ENCODE data around the gene PRKCQ. TPM values are rescaled to one million over a fixed set of nuclear protein-coding genes. Genes with fewer than 3 reads are reported as not detected.

Gene PRKCQ
- total and polyA plus RNA-seq, 2 of the 8 experiments (the other 6 are each of a cell fraction or from before 2014, with no cell fraction given): 9.1 to 22.6 TPM

DNA sequence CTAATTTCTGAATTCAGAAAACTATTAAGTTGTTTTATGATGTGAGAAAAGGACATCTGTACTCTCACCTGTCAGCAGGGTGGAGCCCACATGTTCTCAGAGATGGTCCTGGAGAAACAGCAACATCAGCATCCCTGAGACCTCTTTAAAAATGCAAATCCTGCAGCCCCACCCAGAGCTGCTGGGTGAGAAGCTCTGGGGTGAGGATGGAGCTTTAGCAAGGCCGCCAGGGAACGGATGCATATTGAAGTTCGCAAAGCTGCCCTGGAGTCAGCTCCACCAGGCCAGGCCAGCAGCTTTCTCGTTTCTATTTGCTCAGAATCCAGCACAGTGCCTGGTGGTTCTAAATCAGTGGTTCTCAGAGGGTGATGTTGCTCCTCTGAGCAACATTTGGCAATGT, 49.1 kb downstream of the PRKCQ start (continued):
- TF ChIP-seq, protein P1, sequence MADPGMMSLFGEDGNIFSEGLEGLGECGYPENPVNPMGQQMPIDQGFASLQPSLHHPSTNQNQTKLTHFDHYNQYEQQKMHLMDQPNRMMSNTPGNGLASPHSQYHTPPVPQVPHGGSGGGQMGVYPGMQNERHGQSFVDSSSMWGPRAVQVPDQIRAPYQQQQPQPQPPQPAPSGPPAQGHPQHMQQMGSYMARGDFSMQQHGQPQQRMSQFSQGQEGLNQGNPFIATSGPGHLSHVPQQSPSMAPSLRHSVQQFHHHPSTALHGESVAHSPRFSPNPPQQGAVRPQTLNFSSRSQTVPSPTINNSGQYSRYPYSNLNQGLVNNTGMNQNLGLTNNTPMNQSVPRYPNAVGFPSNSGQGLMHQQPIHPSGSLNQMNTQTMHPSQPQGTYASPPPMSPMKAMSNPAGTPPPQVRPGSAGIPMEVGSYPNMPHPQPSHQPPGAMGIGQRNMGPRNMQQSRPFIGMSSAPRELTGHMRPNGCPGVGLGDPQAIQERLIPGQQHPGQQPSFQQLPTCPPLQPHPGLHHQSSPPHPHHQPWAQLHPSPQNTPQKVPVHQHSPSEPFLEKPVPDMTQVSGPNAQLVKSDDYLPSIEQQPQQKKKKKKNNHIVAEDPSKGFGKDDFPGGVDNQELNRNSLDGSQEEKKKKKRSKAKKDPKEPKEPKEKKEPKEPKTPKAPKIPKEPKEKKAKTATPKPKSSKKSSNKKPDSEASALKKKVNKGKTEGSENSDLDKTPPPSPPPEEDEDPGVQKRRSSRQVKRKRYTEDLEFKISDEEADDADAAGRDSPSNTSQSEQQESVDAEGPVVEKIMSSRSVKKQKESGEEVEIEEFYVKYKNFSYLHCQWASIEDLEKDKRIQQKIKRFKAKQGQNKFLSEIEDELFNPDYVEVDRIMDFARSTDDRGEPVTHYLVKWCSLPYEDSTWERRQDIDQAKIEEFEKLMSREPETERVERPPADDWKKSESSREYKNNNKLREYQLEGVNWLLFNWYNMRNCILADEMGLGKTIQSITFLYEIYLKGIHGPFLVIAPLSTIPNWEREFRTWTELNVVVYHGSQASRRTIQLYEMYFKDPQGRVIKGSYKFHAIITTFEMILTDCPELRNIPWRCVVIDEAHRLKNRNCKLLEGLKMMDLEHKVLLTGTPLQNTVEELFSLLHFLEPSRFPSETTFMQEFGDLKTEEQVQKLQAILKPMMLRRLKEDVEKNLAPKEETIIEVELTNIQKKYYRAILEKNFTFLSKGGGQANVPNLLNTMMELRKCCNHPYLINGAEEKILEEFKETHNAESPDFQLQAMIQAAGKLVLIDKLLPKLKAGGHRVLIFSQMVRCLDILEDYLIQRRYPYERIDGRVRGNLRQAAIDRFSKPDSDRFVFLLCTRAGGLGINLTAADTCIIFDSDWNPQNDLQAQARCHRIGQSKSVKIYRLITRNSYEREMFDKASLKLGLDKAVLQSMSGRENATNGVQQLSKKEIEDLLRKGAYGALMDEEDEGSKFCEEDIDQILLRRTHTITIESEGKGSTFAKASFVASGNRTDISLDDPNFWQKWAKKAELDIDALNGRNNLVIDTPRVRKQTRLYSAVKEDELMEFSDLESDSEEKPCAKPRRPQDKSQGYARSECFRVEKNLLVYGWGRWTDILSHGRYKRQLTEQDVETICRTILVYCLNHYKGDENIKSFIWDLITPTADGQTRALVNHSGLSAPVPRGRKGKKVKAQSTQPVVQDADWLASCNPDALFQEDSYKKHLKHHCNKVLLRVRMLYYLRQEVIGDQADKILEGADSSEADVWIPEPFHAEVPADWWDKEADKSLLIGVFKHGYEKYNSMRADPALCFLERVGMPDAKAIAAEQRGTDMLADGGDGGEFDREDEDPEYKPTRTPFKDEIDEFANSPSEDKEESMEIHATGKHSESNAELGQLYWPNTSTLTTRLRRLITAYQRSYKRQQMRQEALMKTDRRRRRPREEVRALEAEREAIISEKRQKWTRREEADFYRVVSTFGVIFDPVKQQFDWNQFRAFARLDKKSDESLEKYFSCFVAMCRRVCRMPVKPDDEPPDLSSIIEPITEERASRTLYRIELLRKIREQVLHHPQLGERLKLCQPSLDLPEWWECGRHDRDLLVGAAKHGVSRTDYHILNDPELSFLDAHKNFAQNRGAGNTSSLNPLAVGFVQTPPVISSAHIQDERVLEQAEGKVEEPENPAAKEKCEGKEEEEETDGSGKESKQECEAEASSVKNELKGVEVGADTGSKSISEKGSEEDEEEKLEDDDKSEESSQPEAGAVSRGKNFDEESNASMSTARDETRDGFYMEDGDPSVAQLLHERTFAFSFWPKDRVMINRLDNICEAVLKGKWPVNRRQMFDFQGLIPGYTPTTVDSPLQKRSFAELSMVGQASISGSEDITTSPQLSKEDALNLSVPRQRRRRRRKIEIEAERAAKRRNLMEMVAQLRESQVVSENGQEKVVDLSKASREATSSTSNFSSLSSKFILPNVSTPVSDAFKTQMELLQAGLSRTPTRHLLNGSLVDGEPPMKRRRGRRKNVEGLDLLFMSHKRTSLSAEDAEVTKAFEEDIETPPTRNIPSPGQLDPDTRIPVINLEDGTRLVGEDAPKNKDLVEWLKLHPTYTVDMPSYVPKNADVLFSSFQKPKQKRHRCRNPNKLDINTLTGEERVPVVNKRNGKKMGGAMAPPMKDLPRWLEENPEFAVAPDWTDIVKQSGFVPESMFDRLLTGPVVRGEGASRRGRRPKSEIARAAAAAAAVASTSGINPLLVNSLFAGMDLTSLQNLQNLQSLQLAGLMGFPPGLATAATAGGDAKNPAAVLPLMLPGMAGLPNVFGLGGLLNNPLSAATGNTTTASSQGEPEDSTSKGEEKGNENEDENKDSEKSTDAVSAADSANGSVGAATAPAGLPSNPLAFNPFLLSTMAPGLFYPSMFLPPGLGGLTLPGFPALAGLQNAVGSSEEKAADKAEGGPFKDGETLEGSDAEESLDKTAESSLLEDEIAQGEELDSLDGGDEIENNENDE (IDR thresholded peaks at IDR 0.05; ENCODE audit: insufficient replicate concordance, low read length): no peak
- TF ChIP-seq RAD21 (IDR thresholded peaks at IDR 0.05 in 1 of 2, conservative IDR thresholded peaks at IDR 0.05 in 1 of 2; ENCODE audit: low read depth in 2 of 2, low read length in 2 of 2) (no peak), USF2 (IDR thresholded peaks at IDR 0.05; ENCODE audit: low read length) (no peak), TEAD4 (IDR thresholded peaks at IDR 0.05; ENCODE audit: low read depth, low read length) (no peak), JUND (IDR thresholded peaks at IDR 0.05; ENCODE audit: low read length) (no peak), SIN3A (conservative IDR thresholded peaks at IDR 0.05 in 1 of 2, IDR thresholded peaks at IDR 0.05 in 1 of 2; ENCODE audit: low read depth in 1 of 2, low read length in 2 of 2) (no peak)
